ENCODE data around the gene CCDC175.

The CCDC175 gene

GRCh38 chr14:59478540-59478939, 98.1 kb downstream of the CCDC175 start:
- H3K4me3 ChIP-seq (ENCODE audit: low read depth, low read length) = no peak overlapping the region
- no peak for TF ChIP-seq CTCF (IDR thresholded peaks at IDR 0.05; ENCODE audit: control insufficient read depth, extremely low read depth, insufficient read depth)
- no peak for DNase-seq (ENCODE audit: low read depth)

- DNase-seq (ENCODE audit: low read depth) = no peak
- H3K4me3 ChIP-seq (ENCODE audit: low read depth, low read length) = no peak overlapping the region
- no peak for TF ChIP-seq CTCF (IDR thresholded peaks at IDR 0.05; ENCODE audit: control insufficient read depth, extremely low read depth, insufficient read depth)
These were observed 100.9 kb downstream of the CCDC175 start for GRCh38 chr14:59475709-59476108.

GRCh38 chr14:59474172-59474571, 102.4 kb downstream of the CCDC175 start:
- no peak for TF ChIP-seq CTCF (IDR thresholded peaks at IDR 0.05; ENCODE audit: control insufficient read depth, extremely low read depth, insufficient read depth)
- H3K4me3 ChIP-seq (ENCODE audit: low read depth, low read length) = no peak overlapping the region
- no peak for DNase-seq (ENCODE audit: low read depth)

GRCh38 chr14:59465316-59466135, 111.1 kb downstream of the CCDC175 start, which contains the start of gene GPR135:
GPR135 (minus strand) TSS chr14:59465380; CDS start chr14:59465226, 154 bp downstream.
- no peak for DNase-seq (ENCODE audit: low read depth)
- H3K4me3 ChIP-seq (ENCODE audit: low read depth, low read length) = no peak within 1 kb of the TSS
- TF ChIP-seq CTCF (IDR thresholded peaks at IDR 0.05; ENCODE audit: control insufficient read depth, extremely low read depth, insufficient read depth) = no peak

GRCh38 chr14:59464486-59465315, 111.9 kb downstream of the CCDC175 start:
- TF ChIP-seq CTCF (IDR thresholded peaks at IDR 0.05; ENCODE audit: control insufficient read depth, extremely low read depth, insufficient read depth) = no peak
- no peak for DNase-seq (ENCODE audit: low read depth)
- H3K4me3 ChIP-seq (ENCODE audit: low read depth, low read length) = no peak overlapping the region

GRCh38 chr14:59463787-59464485, 112.7 kb downstream of the CCDC175 start:
- H3K4me3 ChIP-seq (ENCODE audit: low read depth, low read length) = no peak overlapping the region
- no peak for DNase-seq (ENCODE audit: low read depth)
- TF ChIP-seq CTCF (IDR thresholded peaks at IDR 0.05; ENCODE audit: control insufficient read depth, extremely low read depth, insufficient read depth) = no peak
